ENCODE measurements around the gene MTARC1. TPM values are rescaled to one million over a fixed set of nuclear protein-coding genes. Genes with fewer than 3 reads are reported as not detected.

MTARC1 gene
- total and polyA plus RNA-seq, 10 of the 15 experiments (the other 5 are each of a cell fraction or from before 2014, with no cell fraction given) = 0.23 to 1.5 (median 0.48) TPM

- H3K4me2 ChIP-seq (ENCODE audit: control insufficient read depth, insufficient read depth) = no peak overlapping the region
- ChIA-PET RAD21 (ENCODE audit: unreplicated experiment) (interaction anchor here (1.4 to 2.7 kb wide), 4 partner anchors 395 to 627 kb away, joined by 3 to 9 read pairs (median 4); no protein-coding TSS in a partner anchor), POLR2A (no interaction called here), CTCF (interaction anchor here (0.5 to 5.6 kb wide), 8 partner anchors 11 to 627 kb away, joined by 3 to 45 read pairs (median 4); partner anchors contain the start of gene MTARC1), SMC1A (ENCODE audit: uncharacterized antibody, unreplicated experiment) (interaction anchor here (1.5 to 2.4 kb wide), 2 partner anchors 13 to 627 kb away, joined by 3 to 11 read pairs; no protein-coding TSS in a partner anchor)
- TF ChIP-seq ZNF687 (IDR thresholded peaks at IDR 0.05) (no peak), ESRRA (IDR thresholded peaks at IDR 0.05; ENCODE audit: low read length) (no peak), TAF1 (IDR thresholded peaks at IDR 0.05; ENCODE audit: borderline replicate concordance, low read depth, low read length) (no peak), RCOR1 (conservative IDR thresholded peaks at IDR 0.05; ENCODE audit: low read depth, low read length) (no peak), KLF5 (IDR thresholded peaks at IDR 0.05; ENCODE audit: partially characterized antibody) (no peak), PML (IDR thresholded peaks at IDR 0.05; ENCODE audit: low read length) (no peak), CREM (IDR thresholded peaks at IDR 0.05; ENCODE audit: low read depth) (no peak), NFYA (IDR thresholded peaks at IDR 0.05; ENCODE audit: borderline replicate concordance, low read depth, low read length) (no peak)
- in situ Hi-C loops (cut with MboI) (no loop called here), intact Hi-C loops (cut with micrococcal nuclease; ENCODE audit: unreplicated experiment) (no loop called here)
- no peaks in the 10 kb centered on the region for H3K79me2 ChIP-seq (ENCODE audit: control insufficient read depth, insufficient read depth, low read length)
- H3K9ac ChIP-seq (ENCODE audit: control insufficient read depth, insufficient read depth, low read length) = no peak overlapping the region
- no peaks in the 10 kb centered on the region for H4K20me1 ChIP-seq (ENCODE audit: control insufficient read depth, insufficient read depth)
- BruUV-seq (replicated peaks) = no TSS peak
- no peaks in the 10 kb centered on the region for H3K36me3 ChIP-seq (ENCODE audit: control insufficient read depth in 2 of 2, insufficient read depth in 2 of 2, low read length in 1 of 2)
- H3K27ac ChIP-seq (ENCODE audit: control insufficient read depth, insufficient read depth) = no peak overlapping the region
- DNase-seq (ENCODE audit: low read depth, low spot score) = no peak
- H3K4me3 ChIP-seq = no peak overlapping the region
- no peak for FAIRE-seq
- no peak for ATAC-seq
- H3K27me3 ChIP-seq (replicated peaks in 1 of 2; ENCODE audit: control insufficient read depth in 2 of 2, insufficient read depth in 2 of 2, low read length in 1 of 2) = no peaks in the 10 kb centered on the region; a peak in 1 of 4 replicates
- 46% methylated on average over 11 of the region's 11 CpGs for WGBS (ENCODE audit: insufficient coverage, insufficient replicate concordance, low lambda C conversion rate, missing lambda C conversion rate)
- H3K4me1 ChIP-seq (ENCODE audit: control insufficient read depth, insufficient read depth, low read length) = no peaks in the 10 kb centered on the region
- H3K9me3 ChIP-seq (replicated peaks; ENCODE audit: control insufficient read depth, insufficient read depth, low read length) = no peaks in the 10 kb centered on the region
- H2AFZ ChIP-seq (ENCODE audit: control insufficient read depth, low read depth, low read length) = no peak overlapping the region
Measured at GRCh38 chr1:220808345-220809186, 21.9 kb downstream of the MTARC1 start.

Data from GM12878 (cell line).